Stimulated activated naive CD4-positive, alpha-beta T cell (primary cell): ENCODE measurements around the gene HMCN2.

Source experiments
- DNase-seq, 6 experiments: peaks; one replicate each; lab custom pipeline; 2025; lab: John Stamatoyannopoulos, UW

The HMCN2 gene

GRCh38 chr9:130418776-130419175, 153.2 kb downstream of the HMCN2 start:
- no peak for DNase-seq

- DNase-seq: no peak
Observed at GRCh38 chr9:130419521-130420035, 154.0 kb downstream of the HMCN2 start.

DNA sequence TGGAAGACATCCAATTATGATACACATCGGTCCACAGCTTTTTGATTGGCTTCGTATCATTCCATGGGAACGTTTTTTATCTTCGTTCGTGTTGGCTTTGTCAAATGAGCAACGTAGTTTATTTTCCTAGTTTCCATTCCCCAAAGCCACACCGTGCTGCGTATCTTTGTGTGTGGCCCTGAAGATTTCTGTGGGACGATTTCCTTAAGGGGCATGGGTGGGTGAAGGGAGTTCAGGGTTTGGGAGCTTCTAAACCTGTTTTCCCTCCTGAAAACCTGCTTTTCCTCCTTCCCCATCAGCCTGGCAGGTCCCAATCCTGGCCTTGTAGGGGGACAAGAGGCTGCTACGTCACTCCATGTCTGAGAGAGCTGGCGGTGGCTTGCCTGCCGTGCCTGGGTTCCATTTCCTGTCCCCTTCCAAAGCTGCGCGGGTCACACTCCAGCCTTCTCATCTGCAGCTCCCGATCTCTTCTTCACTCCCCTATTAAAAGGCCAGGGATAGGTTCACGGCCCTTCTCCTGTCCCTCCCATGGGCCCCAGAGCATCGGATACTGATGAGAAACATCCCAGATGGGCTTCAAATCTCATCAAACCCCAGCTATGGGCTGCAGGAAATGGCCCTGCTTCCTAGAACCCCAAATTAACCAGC, 155.7 kb downstream of the HMCN2 start:
- DNase-seq: no peak

- no peak for DNase-seq
Observed at GRCh38 chr9:130421802-130422276, 156.3 kb downstream of the HMCN2 start.

DNA sequence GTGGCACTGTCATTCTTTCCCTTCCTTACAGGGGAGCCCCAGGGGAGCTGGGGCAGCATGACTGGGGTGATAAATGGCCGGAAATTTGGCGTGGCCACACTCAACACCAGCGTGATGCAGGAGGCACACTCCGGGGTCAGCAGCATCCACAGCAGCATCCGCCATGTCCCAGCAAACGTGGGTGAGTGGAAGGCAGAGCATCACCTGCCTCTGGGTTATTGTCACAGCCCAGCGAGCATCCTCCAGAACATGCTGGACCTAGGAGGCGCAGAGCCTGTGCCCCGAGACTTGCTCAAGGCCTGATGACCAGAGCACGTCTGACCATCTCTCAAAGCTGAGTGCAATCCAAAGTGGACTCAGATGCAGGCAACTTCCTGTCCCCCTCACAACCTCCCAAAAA, 157.0 kb downstream of the HMCN2 start:
- no peak for DNase-seq

GRCh38 chr9:130423272-130423671, 157.7 kb downstream of the HMCN2 start:
- no peak for DNase-seq

DNA sequence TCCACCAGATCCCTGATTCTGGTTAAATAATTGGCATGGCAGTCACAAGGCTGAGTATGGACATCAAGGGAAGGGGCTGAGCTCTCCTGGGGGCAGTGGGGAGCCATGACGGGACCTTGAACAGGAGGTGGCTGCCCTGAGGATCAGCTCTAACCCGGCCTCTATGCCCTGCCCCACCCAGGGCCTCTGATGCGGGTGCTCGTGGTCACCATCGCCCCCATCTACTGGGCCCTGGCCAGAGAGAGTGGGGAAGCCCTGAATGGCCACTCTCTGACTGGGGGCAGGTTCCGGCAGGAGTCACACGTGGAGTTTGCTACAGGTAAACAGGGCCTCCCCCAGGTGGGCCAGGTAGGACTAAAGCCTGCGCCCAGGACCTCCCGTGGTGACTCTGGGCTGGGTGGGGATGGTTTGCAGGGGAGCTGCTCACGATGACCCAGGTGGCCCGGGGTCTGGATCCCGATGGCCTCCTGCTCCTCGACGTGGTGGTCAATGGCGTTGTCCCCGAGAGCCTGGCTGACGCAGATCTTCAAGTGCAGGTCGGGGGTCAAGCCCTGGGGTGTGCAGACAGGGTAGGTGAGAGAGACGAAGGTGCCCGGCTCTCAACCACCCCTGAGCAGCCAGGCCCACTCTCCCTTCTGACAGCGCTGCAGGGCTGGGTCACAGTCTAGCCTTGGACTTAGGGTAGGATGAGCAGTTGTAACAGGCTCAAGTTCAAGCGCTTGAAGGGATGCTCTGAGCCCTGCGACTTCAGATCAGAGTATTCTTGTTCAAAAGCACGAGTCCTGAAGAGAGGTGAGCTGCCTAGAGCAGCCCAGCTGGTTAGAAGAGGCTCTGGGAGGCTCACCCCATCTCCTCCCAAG, 159.3 kb downstream of the HMCN2 start:
- no peak for DNase-seq

- no peak for DNase-seq
Observed at GRCh38 chr9:130425741-130426466, 160.3 kb downstream of the HMCN2 start.

GRCh38 chr9:130426467-130426773, 160.9 kb downstream of the HMCN2 start:
- DNase-seq: no peak

DNA sequence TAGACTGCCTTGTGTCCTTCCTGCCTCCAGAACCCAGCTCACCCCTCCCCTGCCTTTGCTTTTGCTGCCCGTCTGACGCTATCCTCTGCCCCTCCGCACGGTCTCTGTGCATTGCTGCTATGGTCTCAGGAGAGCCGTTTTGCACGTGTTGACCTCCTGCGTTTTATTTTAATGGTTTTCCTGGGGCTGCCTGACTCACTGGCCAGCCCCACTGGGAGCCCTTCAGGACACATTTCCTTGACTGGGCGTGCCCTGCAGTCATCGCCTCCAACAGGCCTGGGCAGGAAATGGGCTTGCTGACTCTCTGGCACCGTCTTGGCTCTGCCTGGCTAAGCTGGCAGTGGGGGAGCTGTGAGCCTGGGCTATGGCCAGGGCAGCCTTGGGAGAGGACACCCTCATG, 161.3 kb downstream of the HMCN2 start:
- DNase-seq: no peak

DNA sequence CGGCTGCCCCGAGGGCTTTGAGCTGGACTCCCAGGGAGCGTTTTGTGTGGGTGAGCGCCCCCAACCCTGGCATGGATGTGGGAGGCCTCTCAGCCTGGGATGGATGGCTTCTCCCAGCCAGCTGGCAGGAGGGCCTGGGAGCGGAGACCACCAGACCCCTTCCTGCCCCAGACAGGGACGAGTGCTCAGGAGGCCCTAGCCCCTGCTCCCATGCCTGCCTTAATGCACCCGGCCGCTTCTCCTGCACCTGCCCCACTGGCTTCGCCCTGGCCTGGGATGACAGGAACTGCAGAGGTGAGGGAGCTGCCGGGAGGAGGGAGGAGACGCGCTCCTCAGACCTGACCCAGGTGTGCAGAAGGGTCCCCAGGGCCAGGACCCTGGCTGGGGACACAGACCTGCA, 161.8 kb downstream of the HMCN2 start:
- DNase-seq: no peak

DNA sequence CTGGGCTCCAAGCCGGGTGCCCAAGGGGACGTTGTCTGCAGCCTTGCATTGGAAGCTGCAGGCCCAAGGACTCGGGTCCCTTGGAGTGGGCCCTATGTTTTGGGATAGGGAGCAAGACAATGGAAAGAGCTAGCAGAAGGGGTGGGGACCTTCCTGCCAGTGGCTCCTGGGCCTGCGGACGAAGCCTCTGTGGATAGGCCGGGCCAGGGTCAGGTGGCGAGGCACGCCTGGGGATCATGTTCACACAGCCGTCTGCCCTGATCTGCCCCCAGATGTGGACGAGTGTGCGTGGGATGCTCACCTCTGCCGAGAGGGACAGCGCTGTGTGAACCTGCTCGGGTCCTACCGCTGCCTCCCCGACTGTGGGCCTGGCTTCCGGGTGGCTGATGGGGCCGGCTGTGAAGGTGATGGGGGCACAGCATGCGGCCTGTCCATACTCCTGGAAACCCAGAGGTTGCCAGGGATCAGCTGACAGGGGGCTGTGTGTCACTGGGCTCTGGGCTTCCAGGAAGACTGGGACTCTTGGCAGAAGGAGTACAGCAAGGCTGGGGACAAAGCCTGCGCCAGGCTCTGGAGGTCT, 162.6 kb downstream of the HMCN2 start:
- DNase-seq: no peak

GRCh38 chr9:130429381-130429780, 163.8 kb downstream of the HMCN2 start:
- DNase-seq: no peak

GRCh38 chr9:130429831-130430230, 164.3 kb downstream of the HMCN2 start:
- DNase-seq: no peak

DNA sequence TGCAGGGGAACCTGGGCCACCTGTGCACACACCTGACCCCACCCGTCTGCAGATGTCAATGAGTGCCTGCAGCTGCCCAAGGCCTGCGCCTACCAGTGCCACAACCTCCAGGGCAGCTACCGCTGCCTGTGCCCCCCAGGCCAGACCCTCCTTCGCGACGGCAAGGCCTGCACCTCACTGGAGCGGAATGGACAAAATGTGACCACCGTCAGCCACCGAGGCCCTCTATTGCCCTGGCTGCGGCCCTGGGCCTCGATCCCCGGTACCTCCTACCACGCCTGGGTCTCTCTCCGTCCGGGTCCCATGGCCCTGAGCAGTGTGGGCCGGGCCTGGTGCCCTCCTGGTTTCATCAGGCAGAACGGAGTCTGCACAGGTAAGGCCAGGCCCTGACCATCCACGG, 164.7 kb downstream of the HMCN2 start:
- no peak for DNase-seq

- no peak for DNase-seq
Observed at GRCh38 chr9:130430734-130431535, 165.4 kb downstream of the HMCN2 start.

- no peak for DNase-seq
Observed at GRCh38 chr9:130431536-130432303, 166.2 kb downstream of the HMCN2 start.

DNA sequence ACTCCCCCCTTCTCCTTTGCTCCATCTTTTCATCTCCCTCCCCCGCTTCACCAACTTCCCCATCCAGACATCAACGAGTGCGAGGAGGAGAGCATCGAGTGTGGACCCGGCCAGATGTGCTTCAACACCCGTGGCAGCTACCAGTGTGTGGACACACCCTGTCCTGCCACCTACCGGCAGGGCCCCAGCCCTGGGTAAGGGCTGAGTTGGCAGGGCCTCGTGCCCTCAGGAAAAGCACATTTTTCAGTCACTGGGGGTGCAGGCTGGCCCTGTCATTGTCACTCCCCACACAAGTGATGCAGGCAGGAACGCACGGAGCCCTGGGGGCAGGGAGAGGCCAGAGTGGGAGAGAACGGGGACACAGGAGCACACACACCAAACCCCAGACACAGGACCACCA, 166.8 kb downstream of the HMCN2 start:
- DNase-seq: no peak

DNA sequence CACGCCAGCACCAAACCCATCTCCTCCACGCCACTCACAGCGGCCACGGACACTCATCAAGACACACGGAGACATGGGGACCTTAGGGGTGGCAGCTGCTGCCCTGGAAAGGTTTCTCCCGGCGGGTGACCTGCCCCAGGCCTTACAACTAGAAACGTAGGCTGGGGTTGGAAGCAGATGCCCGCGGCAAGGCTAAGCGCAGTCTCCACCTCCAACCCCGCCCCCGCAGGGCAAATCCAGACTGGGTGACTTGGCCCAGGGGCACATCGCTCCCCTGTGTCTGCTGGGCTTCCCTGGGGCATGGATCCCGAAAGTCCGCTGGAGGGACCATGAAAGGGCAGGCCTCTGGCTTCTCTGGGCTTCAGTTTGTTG, 167.2 kb downstream of the HMCN2 start:
- DNase-seq: no peak

GRCh38 chr9:130433168-130433946, 167.8 kb downstream of the HMCN2 start:
- no peak for DNase-seq
